Activated T-cell treated with anti-CD3 and anti-CD28 coated beads for 1 hour (primary cell): ENCODE results near the gene SH2B3.

Experiments
- DNase-seq: peaks from one replicate; pipeline ENCODE4 v3.0.0-alpha.2; 2020; ENCODE audit warnings: low read depth

SH2B3 gene

DNA sequence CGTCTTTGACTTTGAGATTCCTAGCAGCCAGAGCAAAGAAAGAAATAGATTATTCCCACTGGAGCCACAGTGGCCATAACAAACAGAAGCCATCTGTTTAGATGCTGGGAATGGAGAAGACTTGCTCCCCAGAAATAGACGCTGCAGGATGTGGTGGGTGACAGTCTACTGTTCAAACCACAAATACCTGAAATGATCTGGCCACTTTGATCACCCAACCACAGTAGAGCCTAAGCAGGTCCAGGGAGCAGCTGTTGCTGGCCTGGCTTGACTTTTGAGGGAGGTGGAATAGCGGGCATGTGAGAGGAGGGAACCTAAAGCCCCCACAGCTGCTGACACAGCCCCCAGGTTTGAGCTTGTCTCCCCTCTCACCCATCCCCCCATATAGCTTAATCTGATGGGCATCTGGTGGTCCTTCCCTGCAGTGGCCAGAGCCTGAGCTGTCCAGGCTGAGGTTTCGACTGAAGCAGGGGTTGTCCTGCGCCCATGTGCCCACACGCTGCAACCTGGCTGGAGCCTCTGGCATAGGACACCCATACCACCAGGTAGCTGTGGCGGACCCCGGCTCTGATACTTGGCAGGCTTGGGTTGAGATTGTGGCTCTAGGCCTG, 38.7 kb downstream of the SH2B3 start:
- DNase-seq: no peak

DNA sequence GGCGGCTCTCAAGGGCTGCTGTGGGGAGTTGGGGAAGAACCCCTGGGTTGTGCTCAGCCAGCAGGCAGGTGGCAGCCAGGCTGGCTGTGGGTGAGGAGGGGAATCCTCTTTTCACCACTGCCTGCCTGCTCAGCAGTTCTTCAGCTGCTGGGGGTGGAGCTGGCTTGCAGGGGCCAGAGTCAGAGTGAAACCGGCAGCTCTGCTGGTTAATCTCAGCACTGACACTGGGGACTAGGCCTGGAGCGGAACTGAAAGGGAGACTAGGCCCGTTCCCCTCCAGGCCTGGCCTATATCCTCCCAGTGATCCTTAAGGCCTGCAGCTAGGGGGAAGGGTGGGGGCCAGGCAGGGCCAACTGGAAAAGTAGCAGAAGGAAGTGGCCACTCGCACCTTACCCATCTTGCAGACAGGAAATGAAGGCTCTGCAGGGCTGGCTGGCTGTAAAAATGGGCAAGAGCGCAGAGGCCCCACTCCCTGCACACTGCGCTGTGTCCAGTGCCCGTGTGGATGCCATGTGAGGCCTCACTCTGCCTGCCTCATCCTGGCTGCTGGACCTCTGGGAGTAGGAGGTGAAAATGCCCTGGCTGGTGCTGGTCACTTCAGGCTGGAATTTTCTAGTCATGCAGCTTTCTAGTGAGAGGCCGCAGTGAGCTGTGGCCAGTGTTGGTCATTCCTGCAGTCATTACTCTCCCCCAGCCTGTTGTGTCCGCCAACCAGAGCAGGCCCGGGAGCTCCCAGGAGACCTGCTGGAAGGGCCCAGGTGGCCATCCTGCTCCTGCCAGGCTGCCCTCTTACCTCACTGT, 39.4 kb downstream of the SH2B3 start:
- peak; percentile 46 for DNase-seq

DNA sequence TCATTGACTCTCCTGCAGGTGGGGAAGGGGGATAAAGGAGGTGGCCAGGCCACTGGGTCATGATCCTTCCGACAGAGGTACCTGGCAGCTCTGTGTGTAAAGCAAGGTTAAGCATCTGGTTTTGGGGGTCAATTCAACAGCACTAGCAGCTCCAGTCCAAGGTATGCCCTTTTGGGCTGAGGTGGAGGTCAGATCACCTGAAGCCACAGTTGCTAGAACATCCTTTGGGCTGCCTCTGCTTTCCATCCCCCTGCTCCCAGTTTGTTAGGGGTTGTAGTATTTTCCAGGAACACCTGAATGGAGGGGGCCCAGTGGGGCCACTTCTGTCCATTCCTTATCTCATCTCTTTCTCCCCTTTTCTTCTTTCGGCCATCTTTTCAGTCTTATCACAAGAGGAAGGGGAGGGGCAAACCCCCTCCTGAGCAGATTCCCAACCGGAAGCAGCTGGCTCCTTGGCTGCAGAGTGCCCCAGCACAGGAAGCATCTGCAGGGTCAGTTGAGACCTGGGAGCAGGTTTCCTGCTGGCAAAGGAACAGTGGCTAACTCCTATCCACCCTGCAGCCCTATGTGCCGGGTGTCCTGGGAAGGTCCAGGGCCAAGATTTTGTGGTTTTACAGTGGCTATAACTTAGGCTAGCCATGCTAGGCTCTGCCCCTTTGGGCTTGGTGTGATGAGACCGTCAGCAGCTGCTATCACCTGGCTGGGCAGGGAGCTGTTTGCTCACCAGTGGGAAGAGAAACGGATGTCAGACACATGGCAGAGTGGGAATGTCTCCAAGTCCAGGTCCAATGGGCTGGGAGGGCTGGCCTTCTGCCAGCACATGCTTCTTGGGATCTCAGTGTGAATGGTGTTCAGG, 40.2 kb downstream of the SH2B3 start:
- DNase-seq: no peak

DNA sequence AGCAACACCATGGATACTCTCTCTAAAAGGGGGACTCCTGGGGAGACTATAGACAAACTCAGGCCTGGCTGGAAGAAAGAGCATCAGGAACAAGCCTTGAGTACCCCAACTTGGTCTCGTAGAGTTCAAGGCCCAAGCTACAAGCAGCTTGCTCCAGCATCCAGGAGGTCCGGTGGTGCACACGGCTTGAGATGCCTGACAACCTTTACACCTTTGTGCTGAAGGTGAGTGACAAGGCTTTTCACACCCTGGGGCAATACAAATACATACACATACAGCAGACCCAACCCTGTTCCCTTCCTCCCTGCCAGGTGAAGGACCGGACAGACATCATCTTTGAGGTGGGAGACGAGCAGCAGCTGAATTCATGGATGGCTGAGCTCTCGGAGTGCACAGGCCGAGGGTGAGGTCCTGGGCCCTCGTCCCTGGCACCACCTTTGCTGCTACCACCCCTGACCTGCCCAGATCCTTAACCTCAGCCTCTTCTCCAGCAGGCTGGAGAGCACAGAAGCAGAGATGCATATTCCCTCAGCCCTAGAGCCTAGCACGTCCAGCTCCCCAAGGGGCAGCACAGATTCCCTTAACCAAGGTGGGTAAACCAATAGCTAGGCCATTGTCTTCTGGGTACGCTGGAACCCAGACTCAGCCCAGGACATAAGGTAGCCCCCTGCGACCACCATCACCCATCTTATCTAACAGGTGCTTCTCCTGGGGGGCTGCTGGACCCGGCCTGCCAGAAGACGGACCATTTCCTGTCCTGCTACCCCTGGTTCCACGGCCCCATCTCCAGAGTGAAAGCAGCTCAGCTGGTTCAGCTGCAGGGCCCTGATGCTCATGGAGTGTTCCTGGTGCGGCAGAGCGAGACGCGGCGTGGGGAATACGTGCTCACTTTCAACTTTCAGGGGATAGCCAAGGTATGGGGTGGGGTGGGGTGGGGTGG, 41.2 kb downstream of the SH2B3 start:
- no peak for DNase-seq

DNA sequence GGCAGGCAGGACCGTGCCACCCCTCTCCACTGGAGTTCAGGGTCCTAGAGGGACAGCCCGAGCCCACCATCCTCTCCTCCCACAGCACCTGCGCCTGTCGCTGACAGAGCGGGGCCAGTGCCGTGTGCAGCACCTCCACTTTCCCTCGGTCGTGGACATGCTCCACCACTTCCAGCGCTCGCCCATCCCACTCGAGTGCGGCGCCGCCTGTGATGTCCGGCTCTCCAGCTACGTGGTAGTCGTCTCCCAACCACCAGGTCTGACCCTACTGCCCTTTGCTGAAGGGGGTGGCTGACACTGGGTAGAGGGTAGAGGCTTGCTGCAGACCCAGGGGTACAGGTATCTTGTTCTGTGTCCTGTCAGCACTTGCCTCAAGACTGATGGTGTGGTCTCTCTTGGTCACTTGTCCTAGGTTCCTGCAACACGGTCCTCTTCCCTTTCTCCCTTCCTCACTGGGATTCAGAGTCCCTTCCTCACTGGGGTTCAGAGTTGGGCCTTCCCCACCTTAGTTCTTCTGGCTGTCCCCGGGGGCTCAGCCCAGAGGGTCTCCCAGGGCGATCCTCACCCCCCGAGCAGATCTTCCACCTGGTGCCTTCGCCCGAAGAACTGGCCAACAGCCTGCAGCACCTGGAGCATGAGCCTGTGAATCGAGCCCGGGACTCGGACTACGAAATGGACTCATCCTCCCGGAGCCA, 42.0 kb downstream of the SH2B3 start:
- DNase-seq: no peak

DNA sequence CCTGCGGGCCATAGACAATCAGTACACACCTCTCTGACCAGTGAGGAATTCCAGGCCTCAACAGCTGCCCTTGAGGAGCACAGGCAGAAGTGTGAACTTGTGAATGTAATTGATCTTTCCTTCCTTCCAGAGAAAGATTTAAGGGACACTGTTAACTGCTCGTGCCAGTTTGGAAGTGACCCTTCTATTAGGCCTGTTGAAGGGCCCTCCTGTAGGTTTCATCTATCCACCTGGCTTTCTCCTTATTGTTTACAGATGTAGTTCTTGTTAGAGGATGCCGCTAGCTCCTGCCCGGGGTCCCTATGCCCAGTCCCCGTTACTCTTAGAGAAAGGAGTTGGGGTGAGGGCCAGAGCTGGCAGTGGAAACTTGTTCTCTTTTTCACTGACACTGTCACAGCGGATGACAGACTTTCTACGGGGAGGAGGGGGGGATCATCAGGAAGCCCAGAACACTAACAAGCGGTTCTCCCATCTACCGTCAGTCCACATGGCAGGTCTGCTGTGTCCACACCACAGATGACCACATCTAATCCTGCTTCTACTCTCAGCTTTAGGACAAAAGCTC, 42.6 kb downstream of the SH2B3 start:
- no peak for DNase-seq

DNA sequence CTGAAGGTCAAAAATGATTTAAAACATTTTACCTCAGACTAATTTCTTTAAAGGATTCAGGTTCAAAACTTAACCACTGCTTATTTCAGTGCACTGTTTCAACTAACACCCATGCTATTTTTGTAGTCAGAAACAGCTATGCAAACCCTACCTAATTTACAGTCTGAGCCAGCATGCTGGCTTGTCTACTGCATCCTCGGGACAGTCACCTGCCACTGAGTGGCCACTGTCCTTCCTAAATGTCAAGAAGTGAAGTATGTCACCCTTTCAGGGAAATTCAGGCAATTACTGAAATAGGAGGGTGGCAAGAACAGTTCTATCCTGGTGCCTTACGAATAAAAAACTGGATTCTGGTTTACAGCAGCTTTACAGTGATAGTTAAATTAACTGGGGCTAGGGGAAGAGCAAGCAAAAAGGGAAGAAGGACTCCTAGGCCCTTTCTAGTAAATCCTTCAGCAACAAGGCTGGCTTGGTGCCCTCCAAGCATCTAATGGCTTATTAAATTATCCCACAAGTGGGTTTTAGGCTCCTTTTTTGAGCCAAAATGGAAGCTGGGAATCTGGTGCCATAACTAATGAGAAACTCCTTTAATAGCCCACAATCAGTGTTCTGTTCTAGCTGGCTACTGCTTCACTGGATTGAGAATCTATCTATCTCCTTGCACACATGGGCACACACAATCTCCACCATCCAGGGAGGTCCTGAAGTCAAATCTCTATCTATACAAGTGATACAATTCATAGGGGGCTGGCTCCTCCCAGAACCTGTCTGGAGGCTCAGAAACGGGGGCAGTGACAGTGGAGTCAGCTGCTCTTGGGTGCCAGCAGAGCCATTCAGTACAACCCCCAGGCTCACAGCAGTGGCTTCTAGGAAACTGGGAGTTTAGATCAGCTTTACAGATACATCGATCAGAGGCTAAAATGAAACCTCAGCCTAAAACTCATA, 43.4 kb downstream of the SH2B3 start:
- DNase-seq: no peak

DNA sequence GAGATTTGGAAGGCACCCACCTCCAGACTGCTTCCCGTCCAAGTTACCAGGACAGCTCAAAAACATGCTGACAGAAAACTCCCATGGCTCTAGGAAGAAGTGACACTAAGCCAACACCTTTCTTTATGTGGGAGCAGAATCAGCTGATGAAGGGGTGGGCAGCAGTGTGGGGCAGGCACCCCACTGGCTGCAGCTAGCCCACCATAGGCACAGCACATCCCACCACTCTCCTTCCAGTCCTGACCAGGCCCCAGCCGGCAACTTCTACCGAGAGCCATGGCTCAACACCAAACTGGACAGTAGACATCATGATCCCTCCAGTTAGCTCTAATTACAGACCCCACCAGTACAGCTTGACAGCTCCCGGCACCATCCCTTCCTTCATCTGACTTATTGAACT, 45.0 kb downstream of the SH2B3 start:
- no peak for DNase-seq

DNA sequence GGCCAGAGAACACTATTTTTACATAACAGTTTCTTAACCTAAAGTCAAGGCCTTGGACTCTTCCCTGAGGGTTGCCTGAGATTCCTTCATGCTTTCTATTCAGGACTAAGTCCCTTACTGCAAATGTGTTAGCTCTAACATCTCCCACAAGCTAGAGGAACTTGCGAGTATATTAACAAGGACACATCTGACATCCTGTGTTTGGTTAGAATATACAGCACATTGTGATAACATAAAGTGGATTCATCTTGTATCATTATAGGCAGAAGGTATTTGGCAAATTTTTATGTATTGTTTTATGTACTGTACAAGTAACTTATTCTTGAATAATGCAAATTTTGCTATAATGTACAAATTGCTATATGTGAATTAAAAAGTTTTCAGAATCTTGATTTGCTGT, 45.5 kb downstream of the SH2B3 start:
- no peak for DNase-seq

DNA sequence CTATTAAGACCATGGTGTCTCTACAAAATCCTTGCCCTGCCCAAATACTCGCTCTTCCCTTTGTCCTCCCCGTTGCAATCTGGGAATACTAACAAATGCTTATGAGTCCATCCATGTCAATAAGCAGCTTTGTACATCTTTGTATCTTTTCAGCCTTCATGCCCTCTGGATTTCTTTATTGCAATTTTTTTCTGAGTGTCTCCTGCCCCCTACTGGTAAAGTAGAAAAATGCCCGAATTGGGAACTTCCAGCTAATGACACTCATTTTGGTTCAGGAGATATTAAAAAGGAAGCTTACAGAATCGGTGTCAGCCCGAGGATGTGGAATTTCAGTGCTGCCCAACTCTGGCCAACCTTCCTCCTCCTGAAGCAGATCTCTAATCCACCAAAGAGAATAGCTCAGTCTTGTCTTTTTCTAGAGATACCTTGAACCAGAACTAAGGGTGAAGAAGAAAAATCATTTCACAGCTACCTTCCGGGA, 46.0 kb downstream of the SH2B3 start:
- no peak for DNase-seq

DNA sequence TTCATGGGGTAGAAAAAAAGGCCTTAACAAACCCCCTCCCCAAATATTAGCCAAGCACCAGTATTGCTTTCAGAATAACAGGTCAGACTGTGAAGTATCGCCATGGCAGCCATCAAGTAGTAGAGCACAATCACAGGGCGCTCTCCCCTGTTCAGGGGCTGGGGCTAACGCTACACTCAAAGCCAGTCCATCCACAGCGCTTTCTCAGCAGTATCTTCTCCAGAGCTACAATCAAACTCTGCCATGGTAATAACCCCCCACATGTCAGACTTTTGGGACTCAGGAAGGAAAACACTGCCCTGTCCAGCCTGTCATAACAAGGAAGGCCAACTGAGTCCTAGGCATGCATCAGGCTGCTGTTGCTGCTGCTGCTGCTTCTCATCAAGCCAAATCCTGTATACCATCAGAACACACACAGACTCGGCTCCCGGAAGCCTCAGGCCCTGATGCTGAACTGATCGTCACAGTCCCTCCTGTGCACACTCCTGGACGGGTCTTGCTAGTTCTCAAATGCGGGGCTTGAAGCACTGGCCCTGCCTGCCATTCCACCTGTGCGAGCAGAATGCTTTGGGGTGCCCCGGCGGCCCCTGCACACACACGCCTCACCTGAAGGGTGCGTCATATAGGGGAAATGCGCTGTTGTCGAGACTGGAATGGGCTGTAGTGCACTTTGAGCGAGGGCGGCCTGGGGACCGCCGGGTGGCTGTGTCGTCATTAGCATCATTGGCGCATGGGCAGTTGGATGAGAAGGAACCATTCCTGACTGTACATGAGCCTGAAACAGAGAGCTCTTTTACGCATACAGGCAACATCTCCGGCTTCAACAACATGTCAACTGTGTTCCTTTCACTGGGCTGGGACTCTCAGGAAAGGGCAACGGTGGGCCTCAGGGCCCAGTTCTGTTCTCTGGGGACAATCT, 47.6 kb downstream of the SH2B3 start:
- DNase-seq: no peak

DNA sequence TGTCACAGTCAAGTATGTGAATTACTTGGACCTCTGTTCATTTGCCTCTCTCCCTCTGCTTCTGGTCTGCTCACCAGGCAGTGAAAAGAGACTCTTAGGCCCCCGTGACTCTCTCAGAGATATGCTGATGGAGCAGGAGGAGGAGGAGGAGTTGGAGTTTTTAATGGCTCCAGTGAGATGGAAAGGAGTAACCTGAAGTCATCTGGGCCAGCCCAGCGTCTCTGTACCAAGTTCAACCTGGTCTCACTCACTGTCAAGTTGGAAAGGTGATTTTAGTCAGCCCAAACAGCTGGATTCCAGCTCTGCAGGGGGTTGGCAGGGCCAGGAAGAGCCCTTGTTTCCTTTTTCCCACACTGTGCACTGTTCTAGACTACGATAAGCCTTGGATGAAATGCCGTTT, 48.6 kb downstream of the SH2B3 start:
- DNase-seq: no peak

DNA sequence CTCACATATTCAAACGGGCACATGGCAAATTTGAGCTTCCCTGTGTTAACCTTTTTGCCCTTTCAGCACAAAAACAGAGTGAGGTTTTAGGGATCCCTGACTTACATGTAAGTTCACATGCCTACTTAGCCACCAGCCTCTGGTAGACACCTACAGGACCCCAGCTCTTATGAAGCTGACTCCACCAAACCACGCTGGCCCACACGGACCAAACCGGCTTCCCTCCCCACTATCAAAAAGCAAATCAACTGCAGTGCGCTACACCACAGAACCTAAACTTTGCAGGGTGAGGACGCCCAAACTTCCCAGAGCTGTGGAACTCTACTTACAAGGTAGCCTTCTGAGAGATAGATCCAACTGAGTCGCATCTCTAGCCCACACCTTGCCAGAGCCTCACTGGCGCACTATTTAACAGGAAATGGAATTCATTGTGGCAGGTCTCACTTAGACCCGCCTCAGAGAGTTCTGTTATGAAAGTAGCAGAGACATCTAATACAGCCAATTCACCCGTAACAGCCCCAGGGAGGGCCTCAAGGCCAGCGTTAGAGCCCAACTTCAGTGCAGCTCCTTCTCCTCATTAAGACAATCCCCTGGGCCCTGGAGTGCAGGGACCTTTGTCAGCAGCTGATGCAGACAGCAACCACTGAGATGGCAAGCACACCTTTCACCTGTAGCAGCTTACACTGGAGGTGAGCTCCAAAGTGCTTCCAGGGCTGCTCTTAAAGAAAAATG, 49.2 kb downstream of the SH2B3 start:
- DNase-seq: no peak

DNA sequence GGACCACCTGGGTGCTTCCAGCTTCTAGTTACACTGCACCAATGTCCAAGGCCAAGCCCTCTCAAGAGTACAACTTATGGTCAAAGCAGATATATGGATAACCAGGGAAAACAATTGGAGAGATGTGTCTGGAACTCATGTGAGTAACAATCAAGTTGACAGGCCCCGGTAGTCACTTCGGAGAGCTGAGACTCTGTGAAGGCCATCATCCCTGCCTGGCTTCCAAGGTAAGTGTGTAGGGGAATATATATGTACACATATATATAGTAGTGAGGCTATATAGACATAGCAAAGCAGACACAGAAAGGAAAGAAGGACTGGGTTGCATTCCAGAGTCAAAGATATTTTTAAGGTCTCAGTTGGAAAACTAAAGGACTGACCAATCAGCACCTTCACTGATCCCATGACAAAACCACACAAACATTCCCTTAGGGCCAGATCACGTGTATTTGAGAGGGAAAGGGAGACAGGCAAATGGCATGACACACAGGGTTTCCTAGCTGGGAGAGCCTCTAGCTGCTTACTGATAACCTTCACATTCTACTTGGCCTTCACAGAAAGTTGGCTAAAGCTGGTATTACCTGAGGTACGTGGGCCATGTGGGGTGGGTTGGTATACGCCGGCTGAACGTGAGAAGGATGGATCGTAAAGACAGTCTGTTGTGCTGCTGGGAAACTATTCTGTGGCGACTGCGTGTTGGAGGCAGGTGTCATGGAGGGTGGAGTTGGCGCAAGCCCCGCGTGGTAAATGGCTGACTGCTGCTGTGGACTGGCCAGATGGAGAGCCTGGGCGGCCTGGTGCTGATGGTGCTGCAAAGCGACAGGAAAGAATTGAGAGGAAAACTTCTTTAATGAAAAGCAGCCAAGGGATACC, 50.0 kb downstream of the SH2B3 start:
- DNase-seq: no peak

DNA sequence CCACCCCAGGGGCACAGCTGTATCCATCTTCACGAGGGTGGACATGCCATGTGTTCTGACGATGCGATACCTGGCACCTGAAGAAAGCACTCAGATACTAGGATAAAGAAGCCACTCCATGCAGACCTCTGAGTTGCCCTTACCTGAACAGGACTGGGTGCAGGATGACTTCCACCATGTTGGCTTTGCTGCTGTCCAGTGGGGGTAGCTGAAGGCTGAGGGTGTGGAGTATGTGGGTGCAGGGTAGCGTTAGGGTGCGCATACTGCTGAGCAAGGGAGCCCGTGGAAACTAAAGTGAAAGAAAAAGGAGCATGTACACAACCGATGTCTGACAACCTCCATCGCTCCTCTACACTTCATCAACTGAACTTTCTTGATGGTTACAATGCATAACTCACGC, 51.3 kb downstream of the SH2B3 start:
- no peak for DNase-seq

DNA sequence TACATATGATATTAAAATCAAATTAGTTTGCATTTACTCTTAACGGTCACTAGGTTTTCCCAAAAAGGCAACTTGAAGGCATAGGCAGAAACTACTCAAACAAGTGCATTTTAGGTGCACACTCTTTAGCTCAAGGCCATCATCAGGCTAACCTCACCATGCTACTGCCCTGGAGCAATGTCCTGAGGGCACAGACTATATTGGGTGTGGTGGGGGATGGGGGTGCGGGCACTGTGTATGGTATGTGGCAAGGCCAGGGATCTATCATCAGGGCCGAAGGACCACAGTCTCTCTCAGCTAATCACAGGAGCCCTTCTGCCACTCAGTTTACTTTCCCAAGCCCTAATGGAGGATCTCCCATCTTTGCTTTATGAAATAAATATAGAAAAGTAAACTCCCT, 51.9 kb downstream of the SH2B3 start:
- no peak for DNase-seq
